ENCODE data around the gene SUPT5H.
A peak's percentile ranks its signal among the peaks of the same experiment; 100 is the strongest.

SUPT5H gene

DNA sequence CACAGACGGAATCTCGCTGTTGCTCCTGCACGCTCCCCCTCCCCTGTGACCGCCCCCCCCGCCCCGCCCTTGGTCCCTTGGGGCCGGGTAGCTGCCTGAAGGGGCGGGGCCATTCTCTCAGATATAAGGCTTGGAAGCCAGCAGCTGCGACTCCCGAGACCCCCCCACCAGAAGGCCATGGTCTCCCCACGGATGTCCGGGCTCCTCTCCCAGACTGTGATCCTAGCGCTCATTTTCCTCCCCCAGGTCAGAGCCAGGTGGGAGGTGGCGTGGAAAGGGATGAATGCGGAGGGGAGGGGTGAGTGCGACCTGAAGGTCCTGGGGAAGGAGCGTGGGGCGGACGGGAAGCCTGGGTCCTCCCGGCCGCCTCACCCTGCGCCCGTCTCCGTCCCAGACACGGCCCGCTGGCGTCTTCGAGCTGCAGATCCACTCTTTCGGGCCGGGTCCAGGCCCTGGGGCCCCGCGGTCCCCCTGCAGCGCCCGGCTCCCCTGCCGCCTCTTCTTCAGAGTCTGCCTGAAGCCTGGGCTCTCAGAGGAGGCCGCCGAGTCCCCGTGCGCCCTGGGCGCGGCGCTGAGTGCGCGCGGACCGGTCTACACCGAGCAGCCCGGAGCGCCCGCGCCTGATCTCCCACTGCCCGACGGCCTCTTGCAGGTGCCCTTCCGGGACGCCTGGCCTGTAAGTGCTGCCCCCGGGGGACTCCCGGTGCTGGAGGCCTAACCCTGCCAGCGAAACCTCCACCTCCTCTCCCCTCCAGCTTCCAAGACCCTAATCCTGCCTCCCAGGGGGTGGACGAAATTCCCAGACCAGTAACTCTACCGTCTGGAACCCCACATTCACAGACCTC, 53.6 kb downstream of the SUPT5H start, which contains the start of gene DLL3:
DLL3 (plus strand) TSS at position 150 of the 845 bp plus-strand sequence; CDS start at position 178, 28 bp downstream.
- no peak for DNase-seq

DNA sequence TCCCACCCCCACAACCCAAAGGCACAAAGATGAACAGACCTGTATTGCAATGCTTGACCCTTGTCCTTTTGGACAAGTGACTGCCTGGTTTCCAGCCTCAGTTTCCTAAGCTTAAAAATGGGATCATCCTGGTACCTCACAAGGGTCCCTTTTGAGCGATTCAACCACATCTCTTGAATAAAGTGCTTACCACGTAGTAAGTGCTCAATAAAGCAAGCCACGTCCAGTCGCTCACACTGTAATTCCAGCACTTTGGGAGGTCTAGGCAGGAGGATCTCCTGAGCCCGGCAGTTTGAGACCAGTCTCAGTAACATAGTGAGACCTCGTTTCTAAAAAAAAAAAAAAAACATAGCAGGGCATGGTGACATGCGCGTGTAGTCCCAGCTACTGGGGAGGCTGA, 54.5 kb downstream of the SUPT5H start:
- no peak for DNase-seq

GRCh38 chr19:39500543-39500942, 55.2 kb downstream of the SUPT5H start:
- no peak for DNase-seq

GRCh38 chr19:39501340-39501739, 56.0 kb downstream of the SUPT5H start:
- no peak for DNase-seq

- peak; percentile 14 to 23 for DNase-seq
These were observed 57.4 kb downstream of the SUPT5H start for GRCh38 chr19:39502640-39503417.

DNA sequence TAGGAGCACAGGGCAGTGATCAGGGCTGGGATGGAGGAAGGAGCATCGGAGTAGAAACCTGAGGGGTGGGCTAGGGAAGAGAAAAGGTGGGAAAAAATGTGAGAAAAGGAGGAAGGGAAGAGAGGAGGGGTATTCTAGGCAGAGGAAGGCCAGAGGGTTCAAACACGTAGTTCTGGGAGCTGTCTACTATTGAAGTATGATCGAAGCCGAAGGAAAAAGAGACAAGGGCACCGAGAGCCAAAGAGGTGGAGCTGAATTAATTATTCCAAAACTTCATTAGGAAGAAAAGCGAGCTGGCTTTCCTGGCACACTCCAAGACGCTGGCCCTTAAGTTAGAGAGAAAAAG, 61.2 kb downstream of the SUPT5H start:
- DNase-seq = no peak

- peak; percentile 41 to 57 for DNase-seq
These were observed 61.7 kb downstream of the SUPT5H start for GRCh38 chr19:39506944-39507714.

DNA sequence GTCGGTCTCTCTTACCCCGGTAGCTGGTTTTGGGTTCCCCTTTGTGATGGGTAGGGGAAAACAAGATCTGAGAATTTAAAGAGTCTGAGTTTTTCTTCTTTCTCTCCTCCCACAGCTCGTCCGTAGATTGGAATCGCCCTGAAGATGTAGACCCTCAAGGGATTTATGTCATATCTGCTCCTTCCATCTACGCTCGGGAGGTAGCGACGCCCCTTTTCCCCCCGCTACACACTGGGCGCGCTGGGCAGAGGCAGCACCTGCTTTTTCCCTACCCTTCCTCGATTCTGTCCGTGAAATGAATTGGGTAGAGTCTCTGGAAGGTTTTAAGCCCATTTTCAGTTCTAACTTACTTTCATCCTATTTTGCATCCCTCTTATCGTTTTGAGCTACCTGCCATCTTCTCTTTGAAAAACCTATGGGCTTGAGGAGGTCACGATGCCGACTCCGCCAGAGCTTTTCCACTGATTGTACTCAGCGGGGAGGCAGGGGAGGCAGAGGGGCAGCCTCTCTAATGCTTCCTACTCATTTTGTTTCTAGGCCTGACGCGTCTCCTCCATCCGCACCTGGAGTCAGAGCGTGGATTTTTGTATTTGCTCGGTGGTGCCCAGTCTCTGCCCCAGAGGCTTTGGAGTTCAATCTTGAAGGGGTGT, 62.5 kb downstream of the SUPT5H start:
- DNase-seq = no peak

DNA sequence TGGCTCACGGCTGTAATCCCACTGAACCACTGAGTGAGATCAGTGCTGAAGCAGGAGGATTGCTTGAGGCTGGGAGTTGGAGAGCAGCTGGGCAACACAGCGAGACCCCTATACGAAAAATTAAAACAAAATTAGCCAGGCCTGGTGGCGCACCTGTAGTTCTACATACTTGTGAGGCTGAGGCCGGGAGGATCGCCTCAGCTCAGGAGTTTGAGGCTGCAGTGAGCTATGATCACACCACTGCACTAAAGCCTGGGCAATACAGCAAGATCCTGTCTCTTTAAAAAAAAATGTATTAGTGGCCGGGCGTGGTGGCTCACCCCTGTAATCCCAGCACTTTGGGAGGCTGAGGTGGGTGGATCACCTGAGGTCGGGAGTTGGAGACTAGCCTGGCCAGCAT, 63.2 kb downstream of the SUPT5H start:
- no peak for DNase-seq

DNA sequence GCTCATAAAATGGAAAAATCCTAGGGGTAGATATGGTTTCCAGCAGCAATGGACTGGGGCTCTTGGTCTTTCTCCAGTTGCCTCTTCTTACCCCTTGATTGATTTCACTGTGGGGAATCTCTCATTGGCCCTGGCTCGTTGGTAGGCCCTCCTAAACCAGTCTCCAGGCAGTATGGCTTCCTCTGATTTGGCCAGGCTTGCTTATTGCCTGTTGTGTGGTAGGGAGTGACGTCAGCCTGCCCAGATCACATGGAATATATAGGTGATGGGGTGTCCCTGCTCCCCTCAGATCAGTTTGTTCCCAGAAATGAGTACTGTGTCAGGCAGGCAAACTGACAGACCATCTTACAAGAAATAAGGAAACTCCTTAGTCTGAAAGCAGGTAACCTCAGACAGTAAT, 63.9 kb downstream of the SUPT5H start:
- DNase-seq = no peak

- no peak for DNase-seq
These were observed 67.6 kb downstream of the SUPT5H start for GRCh38 chr19:39512988-39513387.

DNA sequence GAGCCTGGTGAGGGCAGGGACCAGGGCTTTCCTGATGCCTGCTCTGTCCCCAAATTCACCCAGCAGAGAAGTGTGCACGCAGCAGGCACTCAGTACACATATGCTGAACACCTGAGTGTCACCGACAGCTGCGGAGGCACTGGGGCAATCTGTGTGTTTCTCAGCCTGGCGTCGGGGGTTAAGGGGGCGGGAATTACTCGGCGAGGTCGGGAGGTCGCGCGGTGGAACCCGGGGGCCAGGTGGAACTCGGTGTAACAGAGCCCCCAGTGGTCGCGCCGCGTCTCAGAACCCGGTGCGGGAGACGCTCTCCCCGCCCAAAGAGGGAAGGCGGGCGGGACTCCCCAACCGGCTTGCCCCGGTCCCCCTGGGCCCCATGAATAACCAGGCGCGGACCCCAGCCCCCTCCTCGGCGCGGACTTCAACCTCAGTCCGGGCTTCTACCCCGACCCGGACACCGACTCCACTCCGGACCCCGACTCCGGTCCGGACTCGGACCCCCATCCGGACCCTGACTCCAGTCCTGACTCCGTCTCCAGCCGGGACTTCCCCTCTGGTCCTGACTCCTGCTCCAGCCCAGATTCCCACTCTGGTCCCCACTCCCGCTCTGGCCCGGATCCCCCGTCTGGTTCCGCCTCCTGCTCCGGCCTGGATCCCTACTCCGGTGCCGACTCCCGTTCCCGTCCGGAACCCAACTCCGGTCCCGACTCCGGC, 69.6 kb downstream of the SUPT5H start, which contains the start of gene SELENOV:
SELENOV (plus strand) TSS at position 300 of the 711 bp plus-strand sequence; CDS start at position 374, 74 bp downstream.
- DNase-seq = no peak

GRCh38 chr19:39515551-39516191, 70.3 kb downstream of the SUPT5H start:
- no peak for DNase-seq

- no peak for DNase-seq
These were observed 70.9 kb downstream of the SUPT5H start for GRCh38 chr19:39516270-39516669.

- DNase-seq = no peak
These were observed 72.0 kb downstream of the SUPT5H start for GRCh38 chr19:39517432-39517831.

DNA sequence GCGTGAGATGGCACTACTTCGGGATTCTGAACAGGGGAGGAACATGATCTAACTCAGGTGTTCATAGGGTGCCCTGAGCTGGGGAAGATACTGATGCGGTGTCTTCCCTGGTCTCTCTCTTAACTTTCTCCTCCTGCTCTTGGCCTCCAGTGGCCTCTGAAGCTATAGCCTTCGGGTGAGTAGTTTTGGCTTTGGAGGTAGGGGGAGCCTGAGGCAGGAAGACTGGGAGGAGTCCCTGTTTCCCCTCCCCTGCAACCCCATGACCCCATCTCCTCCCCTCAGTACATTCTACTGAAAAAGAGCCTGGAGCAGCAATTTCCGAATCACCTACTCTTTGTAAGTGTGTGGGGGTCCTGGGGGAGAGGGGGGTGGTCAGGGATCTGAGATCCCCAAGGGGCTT, 73.1 kb downstream of the SUPT5H start:
- no peak for DNase-seq

- no peak for DNase-seq
These were observed 73.6 kb downstream of the SUPT5H start for GRCh38 chr19:39518975-39519374.

DNA sequence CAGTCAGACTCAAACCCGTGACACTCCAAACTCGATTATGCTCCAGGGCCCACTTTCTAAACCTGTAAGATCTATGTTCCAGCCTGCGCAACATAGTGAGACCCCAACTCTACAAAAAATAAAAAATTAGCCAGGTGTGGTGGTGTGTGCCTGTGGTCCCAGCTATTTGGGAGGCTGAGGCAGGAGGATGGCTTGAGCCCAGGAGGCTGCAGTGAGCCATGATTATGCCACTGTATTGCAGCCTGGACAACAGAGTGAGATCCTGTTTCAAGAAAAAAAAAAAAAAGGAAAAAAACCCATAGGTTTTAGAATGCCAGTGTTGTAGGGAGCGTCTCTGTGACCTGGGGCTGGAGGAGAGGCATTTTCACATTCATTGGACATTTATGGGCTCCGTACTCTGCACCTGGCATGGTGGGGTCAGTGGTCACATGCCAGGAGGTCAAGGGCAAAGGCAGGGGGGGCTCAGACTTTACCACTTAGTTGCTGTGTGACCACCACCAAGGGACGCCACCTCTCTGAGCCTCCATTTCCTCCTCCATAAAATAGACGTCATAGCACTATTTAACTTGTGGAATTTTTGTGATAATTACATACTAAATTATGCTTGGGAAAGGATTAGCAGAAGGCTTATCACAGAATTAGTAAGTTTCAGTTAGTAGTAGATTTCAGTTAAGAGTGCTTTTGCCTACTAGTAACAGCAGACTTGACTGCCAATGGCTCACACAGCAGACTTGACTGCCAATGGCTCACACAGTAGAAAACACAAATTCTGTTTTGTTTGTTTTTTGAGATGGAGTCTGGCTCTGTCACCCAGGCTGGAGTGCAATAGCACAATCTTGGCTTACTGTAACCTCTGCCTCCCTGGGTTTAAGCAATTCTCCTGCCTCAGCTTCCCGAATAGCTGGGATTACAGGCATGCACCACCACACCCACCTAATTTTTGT, 75.4 kb downstream of the SUPT5H start:
- DNase-seq = no peak

GRCh38 chr19:39524495-39524894, 79.1 kb downstream of the SUPT5H start:
- no peak for DNase-seq

DNA sequence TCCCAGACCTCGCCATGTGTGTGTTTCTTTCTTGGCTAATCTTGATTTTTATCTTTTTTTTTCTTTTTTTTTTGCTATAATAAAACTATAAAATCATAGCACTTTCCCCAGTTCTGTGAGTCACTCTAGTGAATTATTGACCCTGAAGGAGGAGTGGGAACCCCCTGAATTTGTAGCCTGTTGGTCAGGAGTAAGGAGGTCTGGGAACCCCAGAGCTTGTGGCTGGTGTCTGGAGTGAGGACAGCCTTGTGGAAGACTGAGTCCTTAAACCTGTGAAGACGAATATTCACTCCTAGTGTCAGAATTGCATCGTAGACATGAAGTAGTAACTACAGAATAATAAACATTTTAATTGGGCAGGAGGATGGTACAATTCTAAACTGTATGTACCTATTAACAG, 79.8 kb downstream of the SUPT5H start:
- no peak for DNase-seq

All from SW 1271 (cell line).